IMR-90 (cell line): ENCODE data around the gene TBCC. TPM values are rescaled to one million over a fixed set of nuclear protein-coding genes. Genes with fewer than 3 reads are reported as not detected.

Experiments used
- ATAC-seq: fragments of 200-7000 bp; cut with Tn5 transposase; 2 replicates; pipeline ENCODE4 v1.9.1; 2020; ENCODE audit warnings: low read depth, mild to moderate bottlenecking, moderate library complexity
- BruUV-seq: library from RNA; stranded (reverse); fragments of 400-500 nt; replicated peaks from 2 replicates; lab custom pipeline; 2021; lab: Mats Ljungman, UMichigan
- CTCF ChIA-PET: fragments of 300-600 bp; formaldehyde crosslinking; extraction: SDS; loops from one replicate; lab custom pipeline; 2021; ENCODE audit warnings: antibody characterized with exemption; lab: Yijun Ruan, JAX
- POLR2A ChIA-PET: fragments of 300-600 bp; sonication (Branson Sonifier 250); formaldehyde crosslinking; loops from one replicate; lab custom pipeline; 2022; ENCODE audit warnings: antibody characterized with exemption; ENCODE audit not compliant: unreplicated experiment; lab: Charles Lee
- DNase-seq: peaks from one replicate; pipeline ENCODE4 v3.0.0; 2013
- H2AFZ ChIP-seq: replicated peaks from 2 replicates; pipeline ENCODE3; 2013; ENCODE audit warnings: low read length, mild to moderate bottlenecking; ENCODE audit not compliant: poor library complexity
- H2AK5ac ChIP-seq: 2 replicates; pipeline ENCODE4 v1.6.1; 2013; ENCODE audit warnings: low read depth, low read length, inconsistent platforms
- H2AK9ac ChIP-seq: replicated peaks from 2 replicates; pipeline ENCODE3; 2013; ENCODE audit warnings: mild to moderate bottlenecking, low read depth, low read length, moderate library complexity; ENCODE audit not compliant: poor library complexity
- H2BK120ac ChIP-seq: 2 replicates; pipeline ENCODE4 v1.6.1; 2013; ENCODE audit warnings: low read depth, low read length, inconsistent platforms
- H2BK15ac ChIP-seq: 3 replicates; pipeline ENCODE4 v1.6.1; 2013; ENCODE audit warnings: low read depth, low read length, inconsistent platforms
- H2BK20ac ChIP-seq: 2 replicates; pipeline ENCODE4 v1.6.1; 2013; ENCODE audit warnings: low read depth, mild to moderate bottlenecking, inconsistent platforms, low read length, moderate library complexity
- H2BK5ac ChIP-seq: 2 replicates; pipeline ENCODE4 v1.6.1; 2013; ENCODE audit warnings: mild to moderate bottlenecking, low read depth, low read length, inconsistent platforms; ENCODE audit not compliant: poor library complexity, severe bottlenecking
- H3K14ac ChIP-seq: replicated peaks from 2 replicates; pipeline ENCODE4 v1.6.1; 2013; ENCODE audit warnings: low read depth, low read length, inconsistent platforms
- H3K18ac ChIP-seq: 2 replicates; pipeline ENCODE4 v1.6.1; 2013; ENCODE audit warnings: low read depth, low read length, control low read depth
- H3K23ac ChIP-seq: 2 replicates; pipeline ENCODE4 v1.6.1; 2013; ENCODE audit warnings: low read depth, low read length, inconsistent platforms
- H3K27ac ChIP-seq: 2 replicates; pipeline ENCODE4 v1.5.1; 2013; ENCODE audit warnings: mild to moderate bottlenecking, control low read depth, low read length; ENCODE audit not compliant: insufficient read depth
- H3K27me3 ChIP-seq: 2 replicates; pipeline ENCODE4 v1.6.1; 2013; ENCODE audit warnings: low read length; ENCODE audit not compliant: control insufficient read depth, insufficient read depth
- H3K36me3 ChIP-seq: 2 replicates; pipeline ENCODE4 v1.6.1; 2013; ENCODE audit warnings: low read length, mixed read lengths; ENCODE audit not compliant: control insufficient read depth, insufficient read depth
- H3K4ac ChIP-seq: 2 replicates; pipeline ENCODE4 v1.6.1; 2013; ENCODE audit warnings: low read depth, low read length, inconsistent platforms
- H3K4me1 ChIP-seq: 2 replicates; pipeline ENCODE4 v1.6.1; 2013; ENCODE audit warnings: low read length, mixed read lengths; ENCODE audit not compliant: control insufficient read depth, insufficient read depth
- H3K4me2 ChIP-seq: 2 replicates; pipeline ENCODE4 v1.6.1; 2013; ENCODE audit warnings: low read depth, mild to moderate bottlenecking, control low read depth, low read length, moderate library complexity
- H3K4me3 ChIP-seq: 2 replicates; pipeline ENCODE4 v1.5.1; 2013; ENCODE audit warnings: low read depth, mild to moderate bottlenecking, control low read depth, low read length, moderate library complexity; ENCODE audit not compliant: insufficient read depth
- H3K56ac ChIP-seq: 2 replicates; pipeline ENCODE4 v1.6.1; 2013; ENCODE audit warnings: low read length, inconsistent platforms; ENCODE audit not compliant: insufficient read depth; ENCODE audit errors: extremely low read depth
- H3K79me1 ChIP-seq, 2 experiments: 2 replicates each; pipeline ENCODE4 v1.6.1; 2013; ENCODE audit warnings: low read length in 2 of 2, inconsistent platforms in 1 of 2, low read depth in 1 of 2
- H3K9ac ChIP-seq: 2 replicates; pipeline ENCODE4 v1.6.1; 2013; ENCODE audit warnings: low read depth, low read length, control low read depth
- H3K9me1 ChIP-seq: 2 replicates; pipeline ENCODE4 v1.6.1; 2013; ENCODE audit warnings: low read length, inconsistent platforms; ENCODE audit not compliant: insufficient read depth
- H3K9me3 ChIP-seq: 2 replicates; pipeline ENCODE4 v1.6.1; 2013; ENCODE audit warnings: low read length; ENCODE audit not compliant: control insufficient read depth, insufficient read depth
- H4K20me1 ChIP-seq: 2 replicates; pipeline ENCODE4 v1.6.1; 2013; ENCODE audit warnings: low read length, inconsistent platforms; ENCODE audit not compliant: insufficient read depth
- H4K5ac ChIP-seq: 2 replicates; pipeline ENCODE4 v1.6.1; 2013; ENCODE audit warnings: mild to moderate bottlenecking, low read depth, low read length, control low read depth
- H4K8ac ChIP-seq, 2 experiments: 2 replicates each; pipeline ENCODE4 v1.6.1; 2013; ENCODE audit warnings: low read depth in 2 of 2, low read length in 2 of 2, control low read depth in 1 of 2, inconsistent platforms in 1 of 2
- H4K91ac ChIP-seq: 2 replicates; pipeline ENCODE4 v1.6.1; 2013; ENCODE audit warnings: low read depth, low read length, inconsistent platforms; ENCODE audit not compliant: insufficient read depth
- RCOR1 ChIP-seq: IDR thresholded peaks from 2 replicates; pipeline ENCODE4 v1.6.1; 2012; ENCODE audit warnings: mild to moderate bottlenecking, low read length, improper control_type of control experiment; ENCODE audit not compliant: insufficient replicate concordance
- RFX5 ChIP-seq: IDR thresholded peaks from 2 replicates; pipeline ENCODE4 v1.8.0; 2012; ENCODE audit warnings: low read depth, mild to moderate bottlenecking, low read length, moderate library complexity
- WGBS, 2 experiments: methylation state at CpG; one replicate each; pipeline versions ENCODE4 v1.1.5 to v1.1.7; 2013; ENCODE audit warnings: missing lambda C conversion rate in 2 of 2; ENCODE audit not compliant: insufficient read length in 1 of 2; ENCODE audit errors: extremely low coverage in 2 of 2; 5-methylcytosine and 5-hydroxymethylcytosine counted together
- dilution Hi-C: fragments of 300-500 bp; cut with HindIII; formaldehyde crosslinking; loops from one replicate; pipeline ENCODE4 v1.14.3; 2018; ENCODE audit warnings: low sequenced_read_pairs; ENCODE audit not compliant: unreplicated experiment
- in situ Hi-C: fragments of 300-500 bp; cut with MboI; formaldehyde crosslinking; loops from 3 replicates; pipeline ENCODE4 v1.14.3; 2019; ENCODE audit warnings: low sequenced_read_pairs, inconsistent platforms, mixed read lengths
- intact Hi-C: fragments of 100-400 bp; cut with micrococcal nuclease; formaldehyde crosslinking; loops from 2 replicates; pipeline ENCODE4 v1.10.0; 2022
- polyA plus RNA-seq, 3 experiments: library from polyadenylated mRNA; depleted of rRNA; stranded (reverse); fragments of >200 nt; gene quantifications; 2 replicates each; pipeline ENCODE4 v1.2.3, GENCODE V29; 2012; ENCODE audit warnings: low replicate concordance in 1 of 3
- total RNA-seq: library from RNA; depleted of rRNA; stranded (reverse); fragments of >200 nt; gene quantifications from 2 replicates; pipeline ENCODE4 v1.2.3, GENCODE V29; 2012

The TBCC gene
- total and polyA plus RNA-seq, 2 of the 4 experiments (the other 2 are of a cell fraction): 23.0 to 32.6 TPM

- Histone ChIP-seq H4K8ac (no peak overlapping the region), H3K36me3 (no peaks in the 10 kb centered on the region; the same call in 1 of the 2 replicates), H2BK120ac (no peak overlapping the region), H3K9me3 (no peaks in the 10 kb centered on the region), H3K56ac (no peak overlapping the region), H3K4me2 (0 out of 2 replicates have a peak overlapping the region, but pooled peaks have one; percentile 21), H3K9me1 (peaks cover 9% of the 10 kb centered on the region; the same call in 1 of the 2 replicates), H3K4me3 (no peak overlapping the region), H2BK5ac (no peak overlapping the region), H3K14ac (no peak overlapping the region), H3K4ac (0 out of 2 replicates have a peak overlapping the region, but pooled peaks have one; percentile 4), H3K4me1 (peaks cover 7% of the 10 kb centered on the region; the same call in 1 of the 2 replicates), H4K5ac (no peak overlapping the region), H4K91ac (no peak overlapping the region), H3K23ac (no peak overlapping the region; the same call in 1 of the 2 replicates), H2AK5ac (peak overlapping the region; percentile 37; the same call in 1 of the 2 replicates), H2BK20ac (no peak overlapping the region), H3K27me3 (no peaks in the 10 kb centered on the region), H3K79me1 (peaks cover 4 to 34% of the 10 kb centered on the region in 2 experiments), H4K20me1 (peaks cover 18% of the 10 kb centered on the region), H2BK15ac (no peak overlapping the region), H3K18ac (no peak overlapping the region), H3K9ac (no peak overlapping the region), H2AK9ac (no peak overlapping the region), H3K27ac (peak overlapping the region; percentile 22; the same call in 1 of the 2 replicates), H2AFZ (no peak overlapping the region)
- 72% methylated on average over 5 of the region's 5 CpGs; no CpG with 5 or more reads in 1 of the 2 experiments for WGBS, 2 experiments
- dilution Hi-C loops (no loop called here), intact Hi-C loops (no loop called here), in situ Hi-C loops (no loop called here)
- POLR2A ChIA-PET: no interaction called here
- CTCF ChIA-PET: interaction anchor here (0.6 kb wide), 1 partner anchor 22 kb away, joined by 4 read pairs; no protein-coding TSS in a partner anchor
- no peak for ATAC-seq
- peak; percentile 68 for DNase-seq
- BruUV-seq: no TSS peak
- TF ChIP-seq RCOR1 (no peak), RFX5 (no peak)
These were observed 3.6 kb downstream of the TBCC start for GRCh38 chr6:42742116-42742894.
